ENCODE results near the gene PEX11A. TPM values are rescaled to one million over a fixed set of nuclear protein-coding genes. Genes with fewer than 3 reads are reported as not detected.

Gene PEX11A
- total and polyA plus RNA-seq, 12 donors: 5.4 to 23.2 (median 12.8) TPM

DNA sequence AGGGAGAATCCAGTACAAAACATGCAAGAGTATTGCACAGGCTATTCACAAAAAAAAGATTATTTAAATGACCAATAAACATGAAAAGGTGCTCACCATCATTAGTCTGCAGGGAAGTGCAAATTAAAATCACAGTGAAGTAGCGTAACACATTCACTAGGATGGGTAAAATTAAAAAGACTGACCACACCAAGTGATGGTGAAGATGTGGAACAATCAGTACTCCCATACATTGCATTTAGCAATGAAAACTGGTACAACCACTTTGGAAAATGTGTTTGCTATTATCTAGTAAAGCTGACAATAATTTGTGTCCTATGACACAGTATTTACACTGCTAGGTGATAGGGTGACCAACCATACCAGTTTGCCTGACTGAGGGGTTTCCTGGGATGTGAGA, 34.1 kb upstream of the PEX11A start:
- 97 to 100% (median 97%) methylated on average over 1 of the region's 1 CpG for WGBS, 4 donors
- intact Hi-C loops (cut with DNase I): no loop called here

DNA sequence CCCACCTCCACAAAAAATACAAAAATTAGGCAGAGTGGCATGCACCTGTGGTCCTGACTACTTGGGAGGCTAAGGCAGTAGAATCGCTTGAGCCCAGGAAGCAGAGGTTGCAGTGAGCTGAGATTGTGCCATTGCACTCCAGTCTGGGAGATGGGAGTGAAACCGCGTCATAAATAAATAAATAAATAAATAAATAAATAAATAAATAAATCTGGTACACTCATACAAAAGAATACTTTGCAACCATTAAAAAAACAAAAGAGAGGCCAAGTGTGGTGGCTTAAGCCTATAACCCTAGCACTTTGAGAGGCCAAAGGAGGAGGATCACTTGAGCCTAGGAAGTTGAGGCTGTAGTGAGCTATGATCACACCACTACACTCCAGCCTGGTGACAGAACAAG, 32.5 kb upstream of the PEX11A start:
- TF ChIP-seq POLR2A (IDR thresholded peaks at IDR 0.05) (no peak), CTCF (IDR thresholded peaks at IDR 0.05) (no peak)
- no peak overlapping the region for H3K27ac ChIP-seq

More for the DNA sequence above, 34.1 kb upstream of the PEX11A start:
- H3K36me3 ChIP-seq (replicated peaks in 1 of 2): no peaks in the 10 kb centered on the region
- no peaks in the 10 kb centered on the region for H3K4me1 ChIP-seq (replicated peaks in 1 of 2)
- TF ChIP-seq POLR2A (IDR thresholded peaks at IDR 0.05) (no peak), CTCF (IDR thresholded peaks at IDR 0.05) (no peak)
- no peak overlapping the region for H3K4me3 ChIP-seq
- DNase-seq: no peak
- H3K9me3 ChIP-seq (replicated peaks in 1 of 3): no peaks in the 10 kb centered on the region
- H3K27me3 ChIP-seq: no peaks in the 10 kb centered on the region
- no peak overlapping the region for H3K27ac ChIP-seq

GRCh38 chr15:89714775-89715174, 24.2 kb upstream of the PEX11A start:
- WGBS, 4 donors: 43 to 100% (median 79%) methylated on average over 2 of the region's 2 CpGs
- H3K27me3 ChIP-seq: no peaks in the 10 kb centered on the region
- H3K27ac ChIP-seq: no peak overlapping the region
- no peak overlapping the region for H3K4me3 ChIP-seq
- H3K4me1 ChIP-seq (replicated peaks in 1 of 2): no peaks in the 10 kb centered on the region
- H3K36me3 ChIP-seq (replicated peaks in 1 of 2): no peaks in the 10 kb centered on the region
- H3K9me3 ChIP-seq (replicated peaks in 1 of 3): no peaks in the 10 kb centered on the region
- TF ChIP-seq POLR2A (IDR thresholded peaks at IDR 0.05) (no peak), CTCF (IDR thresholded peaks at IDR 0.05) (no peak)
- DNase-seq: no peak
- intact Hi-C loops (cut with DNase I): no loop called here

More for the DNA sequence above, 32.5 kb upstream of the PEX11A start:
- Histone ChIP-seq H3K36me3 (replicated peaks in 1 of 2) (no peaks in the 10 kb centered on the region), H3K27me3 (no peaks in the 10 kb centered on the region), H3K9me3 (replicated peaks in 1 of 3) (no peaks in the 10 kb centered on the region), H3K4me1 (replicated peaks in 1 of 2) (no peaks in the 10 kb centered on the region), H3K4me3 (no peak overlapping the region)
- no peak for DNase-seq
- intact Hi-C loops (cut with DNase I): no loop called here
- WGBS, 4 donors: 56 to 94% (median 75%) methylated on average over 3 of the region's 3 CpGs

DNA sequence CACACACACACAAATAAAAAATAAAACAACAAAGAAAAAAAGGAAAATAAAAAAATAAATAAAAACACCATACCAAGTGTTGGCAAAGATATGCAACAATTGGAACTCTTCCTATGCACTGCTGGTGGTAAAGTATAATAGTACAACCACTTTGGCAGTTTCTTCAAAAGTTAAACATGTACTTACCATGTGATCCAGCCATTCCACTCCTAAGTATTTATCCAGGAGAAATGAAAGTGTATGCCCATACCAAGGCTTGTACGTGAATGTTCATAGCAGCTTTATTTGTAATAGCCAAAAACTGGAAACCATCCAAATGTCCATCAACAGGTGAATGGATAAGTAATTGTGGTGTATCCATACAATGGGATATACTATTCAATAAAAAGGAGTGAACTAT, 17.0 kb upstream of the PEX11A start:
- no peak for TF ChIP-seq CTCF (IDR thresholded peaks at IDR 0.05)
- no peak for TF ChIP-seq POLR2A (IDR thresholded peaks at IDR 0.05)
- WGBS, 4 donors: 82 to 88% (median 85%) methylated on average over 1 of the region's 1 CpG
- DNase-seq: no peak
- intact Hi-C loops (cut with DNase I): no loop called here
- Histone ChIP-seq H3K36me3 (replicated peaks in 1 of 2) (no peaks in the 10 kb centered on the region), H3K27ac (no peak overlapping the region), H3K4me1 (replicated peaks in 1 of 2) (no peaks in the 10 kb centered on the region), H3K4me3 (no peak overlapping the region), H3K27me3 (no peaks in the 10 kb centered on the region), H3K9me3 (replicated peaks in 1 of 3) (no peaks in the 10 kb centered on the region)
